K562 treated with DMSO at 1 percent for 4 hours (cell line): Measurements from ENCODE around the gene SLC13A2. TPM values are rescaled to one million over a fixed set of nuclear protein-coding genes. Genes with fewer than 3 reads are reported as not detected.

ENCODE experiments used
- total RNA-seq: library from RNA; unstranded; fragments of 300-600 nt; gene quantifications from 2 replicates; pipeline ENCODE4 v1.2.3, GENCODE V29; 2022; ENCODE audit not compliant: insufficient read depth

SLC13A2 gene
- total RNA-seq: not detected in 2 replicates

GRCh38 chr17:28473542-28473941, at the start of gene SLC13A2:
SLC13A2 (plus strand) TSS chr17:28473644; CDS start chr17:28473713, 69 bp downstream.

GRCh38 chr17:28505986-28506665, 32.7 kb downstream of the SLC13A2 start, which contains the start of gene FOXN1:
FOXN1 (plus strand) TSS chr17:28506348; CDS start chr17:28523970, 17,622 bp downstream.

Other genes with a start within 250 kb of the SLC13A2 start
- 19.2 and 25.7 TPM in 2 replicates for gene TMEM97, start 154.4 kb upstream of the SLC13A2 start, total RNA-seq
- gene IFT20, start 138.2 kb upstream of the SLC13A2 start, total RNA-seq: 45.9 and 48.3 TPM in 2 replicates
- gene TNFAIP1, start 137.9 kb upstream of the SLC13A2 start, total RNA-seq: 10.5 and 16.4 TPM in 2 replicates
- 69.0 and 78.3 TPM in 2 replicates for gene POLDIP2, start 116.1 kb upstream of the SLC13A2 start, total RNA-seq
- not detected in 2 replicates for gene SEBOX, start 108.4 kb upstream of the SLC13A2 start, total RNA-seq
- gene VTN, start 103.3 kb upstream of the SLC13A2 start, total RNA-seq: 0.47 TPM in 1 of 2 replicates, not detected in the other
- gene SARM1, start 102.0 kb upstream of the SLC13A2 start, total RNA-seq: 1.3 and 3.2 TPM in 2 replicates
- gene SLC46A1, start 67.4 kb upstream of the SLC13A2 start, total RNA-seq: 1.3 and 2.7 TPM in 2 replicates
- gene FOXN1, start 32.7 kb downstream of the SLC13A2 start, total RNA-seq: not detected in 2 replicates
- gene UNC119, start 79.0 kb downstream of the SLC13A2 start, total RNA-seq: 29.6 and 34.4 TPM in 2 replicates
- gene PIGS, start 97.9 kb downstream of the SLC13A2 start, total RNA-seq: 92.0 and 97.4 TPM in 2 replicates
- gene ALDOC, start 103.3 kb downstream of the SLC13A2 start, total RNA-seq: 52.1 and 58.6 TPM in 2 replicates
- 93.5 and 110 TPM in 2 replicates for gene SPAG5, start 125.4 kb downstream of the SLC13A2 start, total RNA-seq
- 17.6 and 21.9 TPM in 2 replicates for gene RSKR, start 140.5 kb downstream of the SLC13A2 start, total RNA-seq
- gene BLTP2, start 171.5 kb downstream of the SLC13A2 start, total RNA-seq: 47.7 and 60.6 TPM in 2 replicates
- gene SDF2, start 188.3 kb downstream of the SLC13A2 start, total RNA-seq: 68.5 and 69.2 TPM in 2 replicates
- 54.5 and 61.6 TPM in 2 replicates for gene SUPT6H, start 188.6 kb downstream of the SLC13A2 start, total RNA-seq
- 5.4 and 5.6 TPM in 2 replicates for gene PROCA1, start 238.2 kb downstream of the SLC13A2 start, total RNA-seq
- not detected in 2 replicates for gene RAB34, start 244.2 kb downstream of the SLC13A2 start, total RNA-seq
- 2,658 and 2,919 TPM in 2 replicates for gene RPL23A, start 246.3 kb downstream of the SLC13A2 start, total RNA-seq